Stimulated activated CD8-positive, alpha-beta memory T cell treated with anti-CD3 and anti-CD28 coated beads, Interleukin-15, amount 100 ng/mL, for 48 hours (primary cell): Measurements from ENCODE around the gene CNTN5.
"Not testable (repeated sequence)": the region's sequence is repeated elsewhere in the genome, so short reads cannot be mapped to it uniquely, and the experiment has no call there.

Experiments used
- DNase-seq, 2 donors: peaks; one replicate each; pipeline ENCODE4 v3.0.0-alpha.2; 2020; ENCODE audit warnings: low read depth in 2 of 2

Gene CNTN5

GRCh38 chr11:99020352-99021225 lies at the start of gene CNTN5:
Gene CNTN5, plus strand, starts transcription at chr11:99020949.
- peak in 1 of 2 donors; percentile 9 for DNase-seq

- DNase-seq: no peak
Observed at GRCh38 chr11:98979205-98979604, 41.5 kb upstream of the CNTN5 start.

GRCh38 chr11:99015634-99016454 lies 4.9 kb upstream of the CNTN5 start:
- no peak for DNase-seq

GRCh38 chr11:99019696-99020095 lies 1.1 kb upstream of the CNTN5 start:
- DNase-seq: no peak

DNA sequence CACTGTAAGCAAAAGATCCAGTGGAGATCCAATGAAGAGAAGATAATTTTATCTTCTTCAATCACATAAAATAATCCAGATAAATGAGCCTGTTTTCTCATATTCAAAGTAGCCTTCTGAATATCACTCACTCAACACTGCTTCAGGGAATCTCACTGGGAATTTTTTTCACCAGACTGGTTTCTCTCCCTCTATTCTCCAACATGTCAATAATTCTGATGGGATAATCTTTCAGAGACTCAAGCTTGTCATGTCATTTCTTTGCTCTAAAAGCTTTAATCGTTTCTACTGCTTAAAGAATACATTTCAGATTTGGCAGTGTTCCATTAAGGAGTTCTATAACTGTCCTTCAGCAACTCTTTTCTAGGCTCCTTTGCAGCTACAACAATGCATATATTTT lies 16.3 kb downstream of the CNTN5 start:
- DNase-seq: no peak

DNA sequence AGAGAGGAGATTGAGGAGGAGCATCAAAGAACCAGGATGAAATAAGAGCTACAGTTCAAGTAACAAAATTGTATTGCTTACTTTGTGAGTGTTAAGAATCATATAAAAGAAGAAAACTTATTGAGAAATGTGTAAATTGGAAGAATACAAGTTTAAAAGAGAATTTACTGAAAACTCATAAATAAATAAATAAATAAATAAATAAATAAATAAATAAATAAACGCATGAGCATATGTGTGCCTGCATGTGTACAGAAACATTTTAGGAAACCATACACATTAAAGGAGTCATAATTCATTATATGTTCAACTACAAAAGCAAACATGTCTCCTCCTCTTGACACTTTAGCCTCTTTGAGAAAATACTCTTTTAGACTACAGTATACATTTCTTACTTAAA lies 42.6 kb downstream of the CNTN5 start:
- no peak for DNase-seq

GRCh38 chr11:99065121-99065520 lies 44.4 kb downstream of the CNTN5 start:
- DNase-seq: no peak

DNA sequence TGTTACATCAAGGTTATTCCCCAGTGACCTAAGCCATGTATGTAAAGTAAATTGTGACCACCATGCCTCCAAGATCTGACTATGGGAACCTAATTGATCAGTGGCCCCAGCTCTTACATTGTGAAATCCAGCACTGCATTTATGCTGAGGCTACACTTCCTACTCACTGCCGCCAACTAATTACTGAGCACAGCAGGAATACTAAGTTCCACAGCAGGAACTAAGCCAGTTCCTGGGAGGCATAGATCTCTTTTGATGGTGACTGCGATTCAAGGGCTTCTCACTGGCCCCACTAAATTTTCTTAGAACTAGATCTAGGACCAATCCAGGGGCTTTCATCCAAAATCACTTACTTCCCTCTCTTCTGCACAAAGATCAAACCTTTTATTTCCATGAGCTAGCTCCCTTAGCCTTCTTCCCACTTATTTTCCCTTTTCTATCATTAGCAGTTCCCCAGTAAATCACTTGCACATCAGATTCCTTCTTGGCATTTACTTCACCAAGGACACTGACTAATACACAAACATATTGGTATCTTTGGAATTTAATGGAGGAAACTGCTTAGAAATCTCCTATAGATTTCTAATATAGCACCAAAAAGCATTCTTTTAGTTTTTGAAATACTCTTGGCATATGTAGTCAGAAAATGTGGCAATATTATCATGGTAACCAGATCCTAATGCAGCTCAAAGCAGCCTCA lies 46.0 kb downstream of the CNTN5 start:
- no peak for DNase-seq

GRCh38 chr11:99068832-99069231 lies 48.1 kb downstream of the CNTN5 start:
- no peak for DNase-seq

GRCh38 chr11:99069856-99070444 lies 49.2 kb downstream of the CNTN5 start:
- DNase-seq: no peak

DNA sequence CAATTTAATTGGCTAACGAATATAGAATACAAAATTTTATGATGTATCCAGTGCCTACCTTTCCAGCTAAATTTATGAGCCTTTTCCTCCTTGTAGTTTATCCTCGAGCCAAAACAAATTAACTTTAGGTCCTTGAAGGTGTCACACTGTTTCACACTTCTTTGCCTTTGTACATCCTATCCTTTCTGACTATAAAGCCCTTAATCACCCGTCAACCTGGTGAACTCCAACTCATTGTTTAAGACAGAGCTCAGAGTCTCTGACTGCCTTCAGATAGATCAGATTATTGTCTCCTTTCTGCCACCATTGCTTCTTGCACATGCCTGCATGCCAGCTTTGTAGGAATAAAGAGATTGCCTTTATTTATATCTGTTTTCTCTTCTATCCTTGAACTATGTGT lies 58.8 kb downstream of the CNTN5 start:
- DNase-seq: no peak

DNA sequence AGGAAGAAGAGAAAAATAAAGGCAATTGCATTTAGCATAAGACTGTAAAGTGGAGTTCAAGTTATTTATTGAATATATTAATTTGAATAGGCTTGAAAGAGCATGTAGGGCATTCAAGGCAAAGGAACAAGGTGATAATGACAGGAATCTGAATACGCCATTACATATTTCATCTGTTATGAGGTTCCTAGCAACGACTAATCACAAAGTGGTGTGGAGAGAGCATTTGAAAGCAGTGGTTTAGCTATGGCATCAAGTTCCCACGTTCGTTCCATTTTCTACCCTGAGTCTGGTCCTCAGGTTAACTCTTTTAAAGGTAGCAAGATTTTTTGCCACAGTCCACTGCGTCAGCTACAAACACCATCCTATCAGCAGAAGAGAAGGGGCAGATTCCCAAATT lies 59.4 kb downstream of the CNTN5 start:
- no peak for DNase-seq

DNA sequence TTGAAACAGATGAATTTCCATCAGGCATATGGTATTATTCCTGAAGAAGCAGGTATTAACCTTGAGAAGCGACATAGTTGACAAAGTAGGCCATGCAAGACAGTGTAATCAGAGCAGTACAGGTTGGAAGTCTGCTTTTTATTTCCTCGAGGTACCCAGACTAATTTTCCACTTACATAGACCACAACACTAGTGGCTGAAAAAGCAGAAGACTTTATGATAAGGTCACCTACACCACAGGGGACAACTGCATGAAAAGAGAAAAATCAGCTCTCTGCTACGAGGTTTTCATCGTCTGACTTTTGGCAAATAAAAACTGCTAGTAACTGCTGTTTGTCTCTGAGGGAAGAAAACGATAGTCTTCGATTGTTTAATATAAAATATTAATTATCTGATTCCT lies 77.5 kb downstream of the CNTN5 start:
- no peak for DNase-seq

DNA sequence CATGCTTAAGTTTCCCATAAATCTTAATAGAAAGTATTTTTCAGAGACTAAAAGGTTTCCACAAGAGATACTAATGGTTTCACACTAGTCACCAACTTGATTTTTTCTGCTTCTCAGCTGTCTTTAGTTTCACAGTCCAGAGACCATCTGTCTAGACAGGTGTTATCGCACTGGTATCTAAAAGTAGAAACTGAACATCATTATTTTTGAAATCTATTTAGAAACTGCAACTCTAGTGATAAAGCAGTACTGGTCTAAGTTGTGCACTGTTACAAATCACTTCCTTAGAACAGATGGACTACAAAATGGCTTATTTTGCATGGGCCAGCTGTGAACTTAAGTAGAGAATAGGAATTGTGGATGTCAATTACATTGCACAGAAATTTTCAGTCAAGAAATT lies 78.0 kb downstream of the CNTN5 start:
- DNase-seq: no peak

GRCh38 chr11:99117603-99118002 lies 96.9 kb downstream of the CNTN5 start:
- no peak for DNase-seq

DNA sequence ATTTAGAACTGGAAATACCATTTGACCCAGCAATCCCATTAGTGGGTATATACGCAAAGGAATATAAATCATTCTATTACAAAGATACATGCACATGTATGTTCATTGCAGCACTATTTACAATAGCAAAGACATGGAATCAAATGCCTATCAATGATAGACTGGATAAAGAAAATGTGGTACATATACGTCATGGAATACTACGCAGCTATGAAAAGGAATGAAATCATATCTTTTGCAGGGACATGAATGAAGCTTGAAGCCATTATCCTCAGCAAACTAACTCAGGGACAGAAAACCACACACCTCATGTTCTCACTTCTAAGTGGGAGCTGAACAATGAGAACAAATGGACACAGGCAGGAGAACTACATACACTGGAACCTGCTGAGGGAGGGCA lies 113.1 kb downstream of the CNTN5 start:
- DNase-seq: not testable (repeated sequence)

GRCh38 chr11:99135508-99135907 lies 114.8 kb downstream of the CNTN5 start:
- no peak for DNase-seq

GRCh38 chr11:99142237-99142636 lies 121.5 kb downstream of the CNTN5 start:
- DNase-seq: no peak

- no peak for DNase-seq
Observed at GRCh38 chr11:99148352-99148751, 127.6 kb downstream of the CNTN5 start.

DNA sequence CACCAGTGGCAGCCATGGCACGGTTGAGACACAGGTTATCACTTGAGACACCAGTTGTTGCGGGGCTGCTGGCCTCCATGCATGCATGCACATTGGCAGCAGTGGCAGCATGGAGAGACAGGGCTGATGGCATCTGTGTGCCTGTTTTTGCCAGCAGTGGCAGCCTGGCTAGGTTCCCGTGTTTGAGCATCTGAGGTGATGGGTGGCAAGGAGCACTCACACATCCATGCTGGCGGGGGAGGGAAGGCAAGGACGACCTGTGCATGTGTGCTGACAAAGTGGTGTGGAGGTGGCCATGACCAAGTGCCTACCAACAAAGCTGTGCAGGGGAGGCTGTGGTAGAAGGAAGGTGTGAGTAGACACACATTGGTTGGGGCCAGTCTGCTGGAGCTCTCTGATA lies 133.5 kb downstream of the CNTN5 start:
- no peak for DNase-seq

DNA sequence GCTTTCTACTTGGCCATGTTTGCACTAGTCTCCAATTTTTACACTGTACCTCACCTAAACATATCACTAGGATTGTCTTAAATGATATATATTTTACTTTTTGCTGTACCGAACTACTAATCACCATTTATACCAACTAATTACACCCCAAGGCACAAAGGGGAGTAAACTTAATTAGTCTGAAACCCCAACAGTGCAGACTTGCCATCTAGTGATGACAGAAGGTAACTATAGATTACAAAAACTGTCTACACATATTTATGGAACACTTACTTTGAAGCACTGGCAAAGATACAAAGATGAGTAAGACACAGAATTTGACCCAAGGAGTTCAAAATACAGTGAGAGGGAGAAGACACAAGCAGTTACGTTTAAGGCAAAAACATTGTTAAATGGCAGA lies 139.7 kb downstream of the CNTN5 start:
- no peak for DNase-seq

GRCh38 chr11:99162819-99163218 lies 142.1 kb downstream of the CNTN5 start:
- no peak for DNase-seq
